ENCODE data around the gene BBS9.
"Not testable (repeated sequence)": the region's sequence is repeated elsewhere in the genome, so short reads cannot be mapped to it uniquely, and the experiment has no call there.

The BBS9 gene

GRCh38 chr7:33262476-33262875 lies 133.1 kb downstream of the BBS9 start:
- DNase-seq (ENCODE audit: low read depth) = no peak
- TF ChIP-seq CTCF (IDR thresholded peaks at IDR 0.05; ENCODE audit: control insufficient read depth, insufficient read depth, low read depth, low read length, missing control alignments) = no peak
- no peak overlapping the region for H3K4me3 ChIP-seq (ENCODE audit: control insufficient read depth, low read depth, low read length)

GRCh38 chr7:33271839-33272371 lies 142.5 kb downstream of the BBS9 start:
- H3K4me3 ChIP-seq (ENCODE audit: control insufficient read depth, low read depth, low read length); DNase-seq (ENCODE audit: low read depth): not testable (repeated sequence)

GRCh38 chr7:33273356-33273755 lies 144.0 kb downstream of the BBS9 start:
- TF ChIP-seq CTCF (IDR thresholded peaks at IDR 0.05; ENCODE audit: control insufficient read depth, insufficient read depth, low read depth, low read length, missing control alignments) = no peak
- no peak overlapping the region for H3K4me3 ChIP-seq (ENCODE audit: control insufficient read depth, low read depth, low read length)
- DNase-seq (ENCODE audit: low read depth) = no peak

GRCh38 chr7:33276325-33276724 lies 147.0 kb downstream of the BBS9 start:
- no peak for DNase-seq (ENCODE audit: low read depth)

GRCh38 chr7:33276729-33277128 lies 147.4 kb downstream of the BBS9 start:
- no peak for DNase-seq (ENCODE audit: low read depth)
- no peak overlapping the region for H3K4me3 ChIP-seq (ENCODE audit: control insufficient read depth, low read depth, low read length)
- TF ChIP-seq CTCF (IDR thresholded peaks at IDR 0.05; ENCODE audit: control insufficient read depth, insufficient read depth, low read depth, low read length, missing control alignments) = no peak

More at GRCh38 chr7:33276325-33276724, 147.0 kb downstream of the BBS9 start:
- H3K4me3 ChIP-seq (ENCODE audit: control insufficient read depth, low read depth, low read length) = no peak overlapping the region
- no peak for TF ChIP-seq CTCF (IDR thresholded peaks at IDR 0.05; ENCODE audit: control insufficient read depth, insufficient read depth, low read depth, low read length, missing control alignments)

GRCh38 chr7:33278095-33278494 lies 148.7 kb downstream of the BBS9 start:
- no peak for DNase-seq (ENCODE audit: low read depth)
- no peak overlapping the region for H3K4me3 ChIP-seq (ENCODE audit: control insufficient read depth, low read depth, low read length)
- no peak for TF ChIP-seq CTCF (IDR thresholded peaks at IDR 0.05; ENCODE audit: control insufficient read depth, insufficient read depth, low read depth, low read length, missing control alignments)

- no peak for TF ChIP-seq CTCF (IDR thresholded peaks at IDR 0.05; ENCODE audit: control insufficient read depth, insufficient read depth, low read depth, low read length, missing control alignments)
- no peak overlapping the region for H3K4me3 ChIP-seq (ENCODE audit: control insufficient read depth, low read depth, low read length)
- no peak for DNase-seq (ENCODE audit: low read depth)
Observed at GRCh38 chr7:33286501-33286900, 157.1 kb downstream of the BBS9 start.
